ENCODE results near the gene DUSP7. TPM values are rescaled to one million over a fixed set of nuclear protein-coding genes. Genes with fewer than 3 reads are reported as not detected.
A peak's percentile ranks its signal among the peaks of the same experiment; 100 is the strongest.

The DUSP7 gene
- total RNA-seq, 1 experiment from 2014 or later, result 9.9 TPM

DNA sequence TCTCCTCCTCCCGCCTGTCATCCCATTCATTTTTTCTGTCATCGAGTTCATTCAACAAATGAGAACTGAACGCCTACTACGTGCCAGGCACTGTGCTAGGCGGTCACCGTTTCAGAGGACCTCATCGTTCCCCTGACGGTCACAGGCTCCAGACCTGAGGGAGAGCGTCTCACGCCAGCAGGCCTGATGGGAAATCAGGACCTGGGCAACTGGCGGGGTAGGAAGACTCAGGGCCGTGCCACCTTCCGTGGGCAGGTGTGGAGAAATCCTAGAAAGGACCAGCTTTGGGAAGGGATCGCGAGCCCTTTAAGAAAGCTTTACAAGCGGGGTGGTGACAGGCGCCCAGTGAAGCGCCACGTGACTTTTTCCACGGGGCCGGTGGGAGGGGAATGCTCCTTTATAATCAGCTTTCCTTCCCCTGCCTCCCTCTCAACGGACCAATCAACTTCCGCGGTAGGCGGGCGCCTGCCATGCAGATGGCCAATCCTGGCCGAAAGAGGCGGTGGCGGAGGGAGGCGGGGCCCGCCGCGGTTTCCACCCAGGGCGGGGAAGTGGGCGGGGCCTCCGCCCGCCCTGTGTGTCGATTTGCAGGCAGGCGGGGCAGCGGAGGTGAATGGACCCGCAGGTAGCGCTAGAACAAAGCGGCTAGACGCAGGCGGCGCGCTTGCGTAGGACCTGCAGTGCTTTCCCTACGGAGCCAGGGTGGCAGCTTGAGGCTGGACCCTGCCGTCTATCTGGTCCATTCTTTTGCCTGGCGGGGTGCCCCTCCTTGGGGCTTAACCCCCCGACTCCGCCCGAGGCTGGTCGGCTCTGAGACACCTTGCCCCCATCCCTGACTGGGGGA, 819 bp upstream of the DUSP7 start:
- POLR2A ChIA-PET, result interaction anchor here (0.6 to 2.5 kb wide), 6 partner anchors 9 to 1772 kb away, joined by 3 to 12 read pairs (median 4); partner anchors contain the start of genes ACY1 and POC1A
- peaks cover 4% of the 10 kb centered on the region for H3K36me3 Mint-ChIP-seq (ENCODE audit: insufficient read depth, unreplicated experiment)
- CTCF ChIA-PET, result interaction anchor here (0.6 to 3.1 kb wide), 16 partner anchors 9 to 1945 kb away, joined by 3 to 19 read pairs (median 4); partner anchors contain the start of genes ABHD14B, ACY1, PARP3 and RRP9
- peak overlapping the region; percentile 82 for H3K4me3 ChIP-seq (ENCODE audit: low read depth, low read length)
- intact Hi-C loops (cut with micrococcal nuclease; ENCODE audit: unreplicated experiment), result loop anchor here (1.0 to 2.0 kb wide), 4 partner anchors 42 to 98 kb away; partner anchors contain the start of gene POC1A
- H3K27me3 Mint-ChIP-seq (ENCODE audit: insufficient read depth, unreplicated experiment), result no peaks in the 10 kb centered on the region
- peak; percentile 98 to 99 for DNase-seq
- no peaks in the 10 kb centered on the region for H3K4me1 Mint-ChIP-seq (ENCODE audit: low read depth, unreplicated experiment)
- peak overlapping the region; percentile 89 for H3K4me3 Mint-ChIP-seq (ENCODE audit: unreplicated experiment)
- H3K9me3 Mint-ChIP-seq (ENCODE audit: unreplicated experiment), result no peaks in the 10 kb centered on the region
- peaks cover 4% of the 10 kb centered on the region; the same call in 1 of the 2 replicates for H3K4me1 ChIP-seq
- TF ChIP-seq, protein P1, sequence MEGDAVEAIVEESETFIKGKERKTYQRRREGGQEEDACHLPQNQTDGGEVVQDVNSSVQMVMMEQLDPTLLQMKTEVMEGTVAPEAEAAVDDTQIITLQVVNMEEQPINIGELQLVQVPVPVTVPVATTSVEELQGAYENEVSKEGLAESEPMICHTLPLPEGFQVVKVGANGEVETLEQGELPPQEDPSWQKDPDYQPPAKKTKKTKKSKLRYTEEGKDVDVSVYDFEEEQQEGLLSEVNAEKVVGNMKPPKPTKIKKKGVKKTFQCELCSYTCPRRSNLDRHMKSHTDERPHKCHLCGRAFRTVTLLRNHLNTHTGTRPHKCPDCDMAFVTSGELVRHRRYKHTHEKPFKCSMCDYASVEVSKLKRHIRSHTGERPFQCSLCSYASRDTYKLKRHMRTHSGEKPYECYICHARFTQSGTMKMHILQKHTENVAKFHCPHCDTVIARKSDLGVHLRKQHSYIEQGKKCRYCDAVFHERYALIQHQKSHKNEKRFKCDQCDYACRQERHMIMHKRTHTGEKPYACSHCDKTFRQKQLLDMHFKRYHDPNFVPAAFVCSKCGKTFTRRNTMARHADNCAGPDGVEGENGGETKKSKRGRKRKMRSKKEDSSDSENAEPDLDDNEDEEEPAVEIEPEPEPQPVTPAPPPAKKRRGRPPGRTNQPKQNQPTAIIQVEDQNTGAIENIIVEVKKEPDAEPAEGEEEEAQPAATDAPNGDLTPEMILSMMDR (IDR thresholded peaks at IDR 0.05; ENCODE audit: insufficient read depth in 1 of 2, low read depth in 1 of 2, low read length in 1 of 2, severe bottlenecking in 1 of 2, unreplicated experiment in 1 of 2), result peak in 1 of 2 experiments; percentile 21
- H3K9me3 ChIP-seq, result no peaks in the 10 kb centered on the region
- H3K27me3 ChIP-seq (replicated peaks; ENCODE audit: control insufficient read depth, insufficient read depth, low read length), result no peaks in the 10 kb centered on the region
- peak overlapping the region; percentile 89 for H3K27ac Mint-ChIP-seq (ENCODE audit: unreplicated experiment)
- no TSS peak for BruUV-seq (replicated peaks)
- no peaks in the 10 kb centered on the region; the same call in 1 of the 2 replicates for H3K36me3 ChIP-seq (ENCODE audit: control insufficient read depth, insufficient read depth, low read length)

DNA sequence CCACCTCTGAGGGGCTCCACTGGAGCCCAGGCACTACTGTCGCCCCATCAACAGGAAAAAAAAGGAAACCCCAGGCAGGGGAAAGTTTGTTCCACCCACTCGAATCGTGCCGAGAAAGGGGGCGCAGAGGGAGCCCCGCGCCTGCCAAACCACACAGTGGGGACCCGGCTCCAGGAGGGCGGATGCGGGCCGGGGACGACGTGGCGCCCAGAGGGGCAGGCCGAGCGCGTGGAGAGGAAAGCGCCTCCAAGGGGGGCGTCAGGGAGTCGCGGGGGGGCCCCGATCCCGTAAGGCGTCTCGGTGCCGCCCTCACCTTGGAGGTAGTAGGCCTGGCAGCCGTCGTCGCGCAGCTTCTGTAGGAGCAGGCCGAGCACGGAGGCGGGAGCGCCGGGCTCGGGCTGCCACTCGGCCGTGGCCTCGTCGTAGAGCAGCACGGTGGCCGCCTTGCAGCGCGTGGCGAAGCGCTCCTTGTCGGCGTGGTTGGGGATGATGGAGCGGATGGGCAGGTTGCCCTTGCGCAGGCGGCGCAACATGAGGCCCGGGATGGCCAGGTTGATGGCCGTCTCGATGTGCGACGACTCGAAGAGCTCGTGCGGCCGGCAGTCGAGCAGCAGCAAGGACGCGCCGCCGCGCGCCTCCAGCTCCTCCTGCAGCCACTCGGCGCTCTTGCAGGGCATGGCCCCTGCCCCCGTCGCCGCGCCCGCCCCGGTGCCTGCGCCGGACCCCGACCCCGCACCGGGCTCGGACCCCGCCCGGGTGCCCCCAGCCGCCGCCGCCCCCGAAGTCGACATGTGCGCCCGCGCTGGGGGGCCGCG, 627 bp downstream of the DUSP7 start:
- peak; percentile 56 to 68 for DNase-seq
- H3K4me3 ChIP-seq (ENCODE audit: low read depth, low read length), result peak overlapping the region; percentile 87
- TF ChIP-seq, protein P1 (IDR thresholded peaks at IDR 0.05; ENCODE audit: insufficient read depth in 1 of 2, low read depth in 1 of 2, low read length in 1 of 2, severe bottlenecking in 1 of 2, unreplicated experiment in 1 of 2), result no peak
- intact Hi-C loops (cut with micrococcal nuclease; ENCODE audit: unreplicated experiment), result loop anchor here (1.0 to 2.0 kb wide), 4 partner anchors 54 to 99 kb away; partner anchors contain the start of gene POC1A
- Mint-ChIP-seq H3K27ac (ENCODE audit: unreplicated experiment) (no peak overlapping the region), H3K4me1 (ENCODE audit: low read depth, unreplicated experiment) (no peaks in the 10 kb centered on the region), H3K9me3 (ENCODE audit: unreplicated experiment) (no peaks in the 10 kb centered on the region), H3K27me3 (ENCODE audit: insufficient read depth, unreplicated experiment) (no peaks in the 10 kb centered on the region), H3K36me3 (ENCODE audit: insufficient read depth, unreplicated experiment) (peaks cover 4% of the 10 kb centered on the region), H3K4me3 (ENCODE audit: unreplicated experiment) (peak overlapping the region; percentile 77)
- peaks cover 4% of the 10 kb centered on the region; the same call in 1 of the 2 replicates for H3K4me1 ChIP-seq
- no TSS peak for BruUV-seq (replicated peaks)
- ChIA-PET POLR2A (interaction anchor here (0.6 to 2.5 kb wide), 3 partner anchors 25 to 113 kb away, joined by 3 to 10 read pairs (median 4); partner anchors contain the start of gene ACY1), CTCF (interaction anchor here (0.6 to 3.1 kb wide), 11 partner anchors 19 to 164 kb away, joined by 3 to 19 read pairs (median 7); partner anchors contain the start of genes PARP3, POC1A, RPL29 and RRP9)
- no peaks in the 10 kb centered on the region for H3K27me3 ChIP-seq (replicated peaks; ENCODE audit: control insufficient read depth, insufficient read depth, low read length)
- no peaks in the 10 kb centered on the region; the same call in 1 of the 2 replicates for H3K36me3 ChIP-seq (ENCODE audit: control insufficient read depth, insufficient read depth, low read length)
- H3K9me3 ChIP-seq, result no peaks in the 10 kb centered on the region
